RWPE2 (cell line): Measurements from ENCODE around the gene KHNYN.

ENCODE experiments used
- ATAC-seq: fragments of 200-7000 bp; cut with Tn5 transposase; 3 replicates; pipeline ENCODE4 v1.9.1; 2021; ENCODE audit warnings: low read depth
- DNase-seq: peaks from one replicate; pipeline ENCODE4 v3.0.0-alpha.2; 2020; ENCODE audit warnings: low spot score
- H3K27ac ChIP-seq: fragments of 450-650 bp; 2 replicates; pipeline ENCODE4 v1.5.1; 2017; ENCODE audit warnings: mild to moderate bottlenecking; ENCODE audit not compliant: poor library complexity, severe bottlenecking
- H3K27me3 ChIP-seq: fragments of 250-450 bp; sonication (Bioruptor Pico); 2 replicates; pipeline ENCODE4 v1.5.1; 2021; ENCODE audit warnings: mild to moderate bottlenecking, moderate library complexity; ENCODE audit not compliant: insufficient read depth, poor library complexity, severe bottlenecking
- H3K36me3 ChIP-seq: fragments of 250-450 bp; sonication (Bioruptor Pico); 2 replicates; pipeline ENCODE4 v1.5.1; 2020; ENCODE audit warnings: low read depth, mild to moderate bottlenecking, moderate library complexity
- H3K4me1 ChIP-seq: fragments of 250-450 bp; sonication (Bioruptor Pico); 2 replicates; pipeline ENCODE4 v1.5.1; 2021; ENCODE audit warnings: mild to moderate bottlenecking, moderate library complexity; ENCODE audit not compliant: insufficient read depth, poor library complexity, severe bottlenecking
- H3K4me3 ChIP-seq: fragments of 250-450 bp; sonication (Bioruptor Pico); 2 replicates; pipeline ENCODE4 v1.5.1; 2021; ENCODE audit warnings: mild to moderate bottlenecking, moderate library complexity; ENCODE audit not compliant: severe bottlenecking
- H3K9me3 ChIP-seq: fragments of 250-450 bp; sonication (Bioruptor Pico); 2 replicates; pipeline ENCODE4 v1.5.1; 2021; ENCODE audit warnings: mild to moderate bottlenecking, moderate library complexity; ENCODE audit not compliant: severe bottlenecking
- TF ChIP-seq, protein P1 (sequence below): fragments of 450-650 bp; IDR thresholded peaks from one replicate; pipeline ENCODE4 v1.5.1; 2017; ENCODE audit warnings: mild to moderate bottlenecking, moderate library complexity; ENCODE audit not compliant: poor library complexity, severe bottlenecking

KHNYN gene

GRCh38 chr14:24416254-24416931 is 13.4 kb upstream of the KHNYN start:
- ATAC-seq (no peak), DNase-seq (no peak)
- Histone ChIP-seq H3K27me3 (no peaks in the 10 kb centered on the region), H3K9me3 (no peaks in the 10 kb centered on the region), H3K36me3 (no peaks in the 10 kb centered on the region), H3K4me1 (peaks cover 7% of the 10 kb centered on the region), H3K27ac (no peak overlapping the region), H3K4me3 (no peak overlapping the region)
- TF ChIP-seq, protein P1, sequence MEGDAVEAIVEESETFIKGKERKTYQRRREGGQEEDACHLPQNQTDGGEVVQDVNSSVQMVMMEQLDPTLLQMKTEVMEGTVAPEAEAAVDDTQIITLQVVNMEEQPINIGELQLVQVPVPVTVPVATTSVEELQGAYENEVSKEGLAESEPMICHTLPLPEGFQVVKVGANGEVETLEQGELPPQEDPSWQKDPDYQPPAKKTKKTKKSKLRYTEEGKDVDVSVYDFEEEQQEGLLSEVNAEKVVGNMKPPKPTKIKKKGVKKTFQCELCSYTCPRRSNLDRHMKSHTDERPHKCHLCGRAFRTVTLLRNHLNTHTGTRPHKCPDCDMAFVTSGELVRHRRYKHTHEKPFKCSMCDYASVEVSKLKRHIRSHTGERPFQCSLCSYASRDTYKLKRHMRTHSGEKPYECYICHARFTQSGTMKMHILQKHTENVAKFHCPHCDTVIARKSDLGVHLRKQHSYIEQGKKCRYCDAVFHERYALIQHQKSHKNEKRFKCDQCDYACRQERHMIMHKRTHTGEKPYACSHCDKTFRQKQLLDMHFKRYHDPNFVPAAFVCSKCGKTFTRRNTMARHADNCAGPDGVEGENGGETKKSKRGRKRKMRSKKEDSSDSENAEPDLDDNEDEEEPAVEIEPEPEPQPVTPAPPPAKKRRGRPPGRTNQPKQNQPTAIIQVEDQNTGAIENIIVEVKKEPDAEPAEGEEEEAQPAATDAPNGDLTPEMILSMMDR = no peak

DNA sequence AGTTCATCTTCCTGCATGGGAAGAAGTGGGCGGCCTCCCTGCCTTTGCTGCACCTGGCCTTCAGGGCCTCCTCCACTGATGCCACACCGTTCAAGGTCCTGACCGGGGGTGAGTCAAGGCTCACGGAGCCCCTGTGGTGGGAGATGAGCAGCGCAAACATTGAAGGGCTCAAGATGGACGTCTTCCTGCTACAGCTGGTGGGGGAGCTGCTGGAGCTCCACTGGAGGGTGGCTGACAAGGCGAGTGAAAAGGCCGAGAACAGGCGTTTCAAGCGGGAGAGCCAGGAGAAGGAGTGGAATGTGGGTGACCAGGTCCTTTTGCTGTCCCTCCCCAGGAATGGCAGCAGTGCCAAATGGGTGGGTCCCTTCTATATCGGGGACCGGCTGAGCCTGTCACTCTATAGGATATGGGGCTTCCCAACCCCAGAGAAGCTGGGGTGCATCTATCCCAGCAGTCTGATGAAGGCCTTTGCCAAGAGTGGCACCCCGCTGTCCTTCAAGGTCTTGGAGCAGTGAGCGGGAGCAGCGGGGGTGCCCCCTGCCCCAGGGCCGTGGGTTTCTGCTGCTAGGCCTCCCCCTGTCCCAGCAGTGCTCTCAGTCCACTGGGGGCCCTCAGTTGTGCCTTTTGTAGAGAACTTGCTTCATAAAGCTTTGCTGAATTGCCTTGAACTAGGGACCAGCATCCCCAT is 12.7 kb upstream of the KHNYN start:
- ATAC-seq = no peak
- TF ChIP-seq, protein P1 = no peak
- no peaks in the 10 kb centered on the region for H3K27me3 ChIP-seq

GRCh38 chr14:24417832-24418491 is 11.8 kb upstream of the KHNYN start:
- H3K4me1 ChIP-seq = peaks cover 7% of the 10 kb centered on the region
- no peaks in the 10 kb centered on the region for H3K27me3 ChIP-seq
- H3K9me3 ChIP-seq = no peaks in the 10 kb centered on the region
- H3K4me3 ChIP-seq = no peak overlapping the region
- DNase-seq (no peak), ATAC-seq (no peak)
- peak overlapping the region; percentile 41 for H3K27ac ChIP-seq
- TF ChIP-seq, protein P1 = no peak
- no peaks in the 10 kb centered on the region for H3K36me3 ChIP-seq

More for the DNA sequence above, 12.7 kb upstream of the KHNYN start:
- Histone ChIP-seq H3K9me3 (no peaks in the 10 kb centered on the region), H3K4me1 (peaks cover 7% of the 10 kb centered on the region), H3K27ac (no peak overlapping the region), H3K36me3 (no peaks in the 10 kb centered on the region), H3K4me3 (no peak overlapping the region)
- DNase-seq = no peak

- Histone ChIP-seq H3K4me1 (peaks cover 7% of the 10 kb centered on the region), H3K4me3 (no peak overlapping the region), H3K9me3 (no peaks in the 10 kb centered on the region), H3K36me3 (no peaks in the 10 kb centered on the region), H3K27ac (peak overlapping the region; percentile 41), H3K27me3 (no peaks in the 10 kb centered on the region)
- TF ChIP-seq, protein P1 = no peak
- DNase-seq (no peak), ATAC-seq (peak; percentile 85)
Measured at GRCh38 chr14:24418492-24418873, 11.3 kb upstream of the KHNYN start.
